Measurements from ENCODE around the gene DRAM1. TPM values are rescaled to one million over a fixed set of nuclear protein-coding genes. Genes with fewer than 3 reads are reported as not detected.

The DRAM1 gene
- total RNA-seq, 1 experiment from 2014 or later = 6.5 TPM

GRCh38 chr12:101968770-101969169 is 91.4 kb downstream of the DRAM1 start:
- Histone ChIP-seq H3K9me3 (ENCODE audit: control insufficient read depth, low read depth, low read length) (no peaks in the 10 kb centered on the region), H3K9ac (ENCODE audit: extremely low read depth, insufficient read length, low read length) (no peak overlapping the region), H3K27ac (ENCODE audit: insufficient read length, low read depth, low read length) (no peak overlapping the region), H3K23me2 (ENCODE audit: insufficient read length, low read depth, low read length, poor library complexity, severe bottlenecking) (no peaks in the 10 kb centered on the region), H3K4me1 (ENCODE audit: insufficient read depth, low read length) (no peaks in the 10 kb centered on the region), H3K4me2 (ENCODE audit: insufficient read depth, insufficient read length, low read length) (no peak overlapping the region), H2AK5ac (ENCODE audit: insufficient read length, low read length) (no peak overlapping the region), H3K27me3 (ENCODE audit: insufficient read depth, low read length) (no peaks in the 10 kb centered on the region), H2BK15ac (ENCODE audit: low read depth, low read length) (no peak overlapping the region), H3K79me1 (ENCODE audit: insufficient read depth, low read depth, low read length, poor library complexity, severe bottlenecking) (no peaks in the 10 kb centered on the region), H3K18ac (ENCODE audit: insufficient read length, low read depth, low read length) (no peak overlapping the region), H4K91ac (ENCODE audit: insufficient read length, low read depth, low read length) (no peak overlapping the region), H3K56ac (ENCODE audit: insufficient read length, low read depth, low read length) (no peak overlapping the region), H3T11ph (ENCODE audit: low read length) (no peak overlapping the region), H3K14ac (ENCODE audit: insufficient read depth, low read length) (no peak overlapping the region), H4K8ac (replicated peaks; ENCODE audit: insufficient read length, low read depth, low read length) (no peak overlapping the region), H2AFZ (ENCODE audit: low read length) (no peak overlapping the region), H4K20me1 (ENCODE audit: control insufficient read depth, insufficient read depth, insufficient read length) (no peaks in the 10 kb centered on the region), H2BK20ac (ENCODE audit: low read depth, low read length, poor library complexity, severe bottlenecking) (no peak overlapping the region), H3K4ac (ENCODE audit: low read depth, low read length) (no peak overlapping the region), H3K79me2 (ENCODE audit: insufficient read depth, low read length) (no peaks in the 10 kb centered on the region), H2BK12ac (ENCODE audit: insufficient read length, low read depth, low read length) (no peak overlapping the region), H4K5ac (ENCODE audit: insufficient read length, low read depth, low read length) (no peak overlapping the region), H2BK120ac (ENCODE audit: low read depth, low read length, poor library complexity, severe bottlenecking) (no peak overlapping the region), H2BK5ac (ENCODE audit: insufficient read length, low read length) (no peak overlapping the region), H3K23ac (ENCODE audit: insufficient read length, low read depth, low read length) (no peak overlapping the region)
- no peak for TF ChIP-seq CTCF (conservative IDR thresholded peaks at IDR 0.05)
- Mint-ChIP-seq H3K27me3 (ENCODE audit: low read depth) (no peaks in the 10 kb centered on the region; the same call in 1 of the 2 replicates), H3K27ac (no peak overlapping the region), H3K36me3 (ENCODE audit: insufficient read depth in 1 of 3, low read depth in 3 of 3) (no peaks in the 10 kb centered on the region), H3K4me3 (no peak overlapping the region), H3K4me1 (no peaks in the 10 kb centered on the region), H3K9me3 (no peaks in the 10 kb centered on the region)
- WGBS (ENCODE audit: extremely low coverage, insufficient read length, low lambda C conversion rate) = no CpG with 5 or more reads among the region's 1 CpG
- DNase-seq = no peak

Other genes with a start within 250 kb of the DRAM1 start
- 14.2 and 17.1 TPM in 2 replicates for gene CHPT1, start 179.9 kb upstream of the DRAM1 start, total RNA-seq (2021)
- gene SYCP3, start 138.1 kb upstream of the DRAM1 start, total RNA-seq (2021) = 0.31 TPM in 1 of 2 replicates, not detected in the other
- 42.8 and 44.3 TPM in 2 replicates for gene GNPTAB, start 46.6 kb upstream of the DRAM1 start, total RNA-seq (2021)
- gene WASHC3, start 184.4 kb downstream of the DRAM1 start, total RNA-seq (2021) = 14.1 and 14.9 TPM in 2 replicates
- 62.5 and 62.8 TPM in 2 replicates for gene NUP37, start 242.5 kb downstream of the DRAM1 start, total RNA-seq (2021)
- gene PARPBP, start 242.6 kb downstream of the DRAM1 start, total RNA-seq (2021) = 29.0 and 32.1 TPM in 2 replicates